ENCODE results near the gene CD1E. TPM values are rescaled to one million over a fixed set of nuclear protein-coding genes. Genes with fewer than 3 reads are reported as not detected.

CD1E gene
- total and polyA plus RNA-seq, 10 of the 15 experiments (the other 5 are each of a cell fraction or from before 2014, with no cell fraction given), result 0.05 to 0.07 (median 0.05) TPM; not detected in 7

- TF ChIP-seq POU2F2 (IDR thresholded peaks at IDR 0.05; ENCODE audit: borderline replicate concordance, low read depth, low read length) (no peak), JUND (IDR thresholded peaks at IDR 0.05; ENCODE audit: low read depth, low read length) (no peak), CUX1 (IDR thresholded peaks at IDR 0.05; ENCODE audit: insufficient replicate concordance, low read depth, low read length) (no peak), ZNF207 (IDR thresholded peaks at IDR 0.05; ENCODE audit: borderline replicate concordance) (no peak)
Measured at GRCh38 chr1:158327481-158327880, 26.2 kb upstream of the CD1E start (continued).

- H3K4me2 ChIP-seq (ENCODE audit: control insufficient read depth, insufficient read depth), result no peak overlapping the region
- H3K4me1 ChIP-seq (ENCODE audit: control insufficient read depth, insufficient read depth, low read length), result peaks cover 13% of the 10 kb centered on the region
- peaks cover 3% of the 10 kb centered on the region; the same call in 1 of the 3 replicates for H3K9me3 ChIP-seq (replicated peaks; ENCODE audit: control insufficient read depth, insufficient read depth, low read length)
- intact Hi-C loops (cut with micrococcal nuclease; ENCODE audit: unreplicated experiment), result no loop called here
- H3K27me3 ChIP-seq (replicated peaks in 1 of 2; ENCODE audit: control insufficient read depth in 2 of 2, insufficient read depth in 2 of 2, low read length in 1 of 2), result no peaks in the 10 kb centered on the region
- in situ Hi-C loops (cut with MboI), result no loop called here
- no peaks in the 10 kb centered on the region for H3K36me3 ChIP-seq (ENCODE audit: control insufficient read depth in 2 of 2, insufficient read depth in 2 of 2, low read length in 1 of 2)
- H4K20me1 ChIP-seq (ENCODE audit: control insufficient read depth, insufficient read depth), result no peaks in the 10 kb centered on the region
- 72% methylated on average over 3 of the region's 3 CpGs for WGBS (ENCODE audit: insufficient coverage, insufficient replicate concordance, low lambda C conversion rate, missing lambda C conversion rate)
- no peaks in the 10 kb centered on the region for H3K79me2 ChIP-seq (ENCODE audit: control insufficient read depth, insufficient read depth, low read length)
- H3K4me3 ChIP-seq, result no peak overlapping the region
- DNase-seq (ENCODE audit: low read depth, low spot score) (no peak), FAIRE-seq (no peak), ATAC-seq (no peak)
- ChIA-PET CTCF (interaction anchor here (0.7 to 12.2 kb wide), 10 partner anchors 9 to 670 kb away, joined by 3 to 267 read pairs (median 4); partner anchors contain the start of genes CD1A and CD1E), SMC1A (ENCODE audit: uncharacterized antibody, unreplicated experiment) (interaction anchor here (1.8 to 6.8 kb wide), 5 partner anchors 44 to 124 kb away, joined by 4 to 172 read pairs (median 7); no protein-coding TSS in a partner anchor), RAD21 (ENCODE audit: unreplicated experiment) (interaction anchor here (1.2 to 10.6 kb wide), 4 partner anchors 38 to 670 kb away, joined by 3 to 179 read pairs (median 52); partner anchors contain the start of gene CD1C), POLR2A (no interaction called here)
- H2AFZ ChIP-seq (ENCODE audit: control insufficient read depth, low read depth, low read length), result no peak overlapping the region
- no TSS peak for BruUV-seq (replicated peaks)
- H3K9ac ChIP-seq (ENCODE audit: control insufficient read depth, insufficient read depth, low read length), result no peak overlapping the region
- no peak overlapping the region for H3K27ac ChIP-seq (ENCODE audit: control insufficient read depth, insufficient read depth)
- no peak for TF ChIP-seq CTCF (IDR thresholded peaks at IDR 0.05 in 2 of 3, conservative IDR thresholded peaks at IDR 0.05 in 1 of 3; ENCODE audit: control insufficient read depth in 2 of 3, extremely low read depth in 1 of 3, insufficient read depth in 1 of 3, low read depth in 3 of 3, low read length in 3 of 3)
- no peak for TF ChIP-seq ETV6 (conservative IDR thresholded peaks at IDR 0.05 in 1 of 2, IDR thresholded peaks at IDR 0.05 in 1 of 2; ENCODE audit: borderline replicate concordance in 1 of 2, low read depth in 1 of 2)
- no peak for TF ChIP-seq CBFB (IDR thresholded peaks at IDR 0.05; ENCODE audit: low read depth)
- no peak for TF ChIP-seq EGR1 (IDR thresholded peaks at IDR 0.05; ENCODE audit: borderline replicate concordance in 1 of 2, low read depth in 2 of 2, low read length in 2 of 2)
- TF ChIP-seq ELK1 (IDR thresholded peaks at IDR 0.05; ENCODE audit: low read depth, low read length), result no peak
- TF ChIP-seq FOXK2 (IDR thresholded peaks at IDR 0.05), result no peak
- TF ChIP-seq MEF2B (IDR thresholded peaks at IDR 0.05; ENCODE audit: partially characterized antibody, poor library complexity, severe bottlenecking), result no peak
- no peak for TF ChIP-seq SIN3A (IDR thresholded peaks at IDR 0.05; ENCODE audit: low read depth, low read length)
- TF ChIP-seq TARDBP (IDR thresholded peaks at IDR 0.05; ENCODE audit: borderline replicate concordance), result no peak
Measured at GRCh38 chr1:158328426-158328825, 25.3 kb upstream of the CD1E start.
